Lung (tissue), 12 donors: ENCODE data around the gene STEAP3. TPM values are rescaled to one million over a fixed set of nuclear protein-coding genes. Genes with fewer than 3 reads are reported as not detected.

Experiments used
- ATAC-seq: fragments of 200-7000 bp; cut with Tn5 transposase; one replicate; pipeline ENCODE4 v1.9.1; 2020; ENCODE audit warnings: moderate number of reproducible peaks; ENCODE audit not compliant: insufficient read depth, low FRiP score
- DNase-seq, 3 donors: peaks; one replicate each; pipeline ENCODE4 v3.0.0-alpha.2; 2013 to 2017
- H3K27ac ChIP-seq, 2 donors: one replicate each; pipeline ENCODE4 v1.5.1; 2013; ENCODE audit warnings: mild to moderate bottlenecking in 2 of 2, moderate library complexity in 2 of 2, control low read depth in 1 of 2, inconsistent platforms in 1 of 2, low read depth in 1 of 2, low read length in 1 of 2
- H3K27me3 ChIP-seq, 3 donors: one replicate each; pipeline ENCODE4 v1.5.1; 2013; ENCODE audit warnings: low read length in 2 of 3; ENCODE audit not compliant: control insufficient read depth in 3 of 3, insufficient read depth in 3 of 3
- H3K36me3 ChIP-seq, 4 donors: one replicate each; pipeline ENCODE4 v1.5.1; 2013; ENCODE audit warnings: low read length in 4 of 4, mild to moderate bottlenecking in 1 of 4, moderate library complexity in 1 of 4; ENCODE audit not compliant: control insufficient read depth in 4 of 4, insufficient read depth in 4 of 4
- H3K4me1 ChIP-seq, 5 donors: one replicate each; pipeline ENCODE4 v1.5.1; 2013; ENCODE audit warnings: low read length in 5 of 5, mild to moderate bottlenecking in 2 of 5, moderate library complexity in 1 of 5; ENCODE audit not compliant: control insufficient read depth in 5 of 5, insufficient read depth in 5 of 5
- H3K4me3 ChIP-seq: one replicate; pipeline ENCODE4 v1.5.1; 2013; ENCODE audit warnings: mild to moderate bottlenecking, control low read depth, moderate library complexity
- H3K9ac ChIP-seq, 2 donors: one replicate each; pipeline ENCODE4 v1.5.1; 2013; ENCODE audit warnings: low read length in 2 of 2, control low read depth in 1 of 2; ENCODE audit not compliant: insufficient read depth in 1 of 2
- H3K9me3 ChIP-seq, 4 donors: one replicate each; pipeline ENCODE4 v1.5.1; 2013; ENCODE audit warnings: low read length in 3 of 4, mild to moderate bottlenecking in 1 of 4, moderate library complexity in 1 of 4; ENCODE audit not compliant: control insufficient read depth in 4 of 4, insufficient read depth in 3 of 4
- CTCF ChIP-seq: IDR thresholded peaks from 2 replicates; pipeline ENCODE4 v1.5.1; 2012; ENCODE audit warnings: mild to moderate bottlenecking; ENCODE audit errors: control extremely low read depth, extremely low read depth
- WGBS, 2 donors: extraction: QIAGEN DNeasy Blood & Tissue Kit; methylation state at CpG; one replicate each; pipeline ENCODE4 v1.1.7; 2013; 5-methylcytosine and 5-hydroxymethylcytosine counted together
- polyA plus RNA-seq, 2 donors: library from polyadenylated mRNA; stranded (reverse); fragments of 200-250 nt; gene quantifications; one replicate each; pipeline ENCODE4 v1.2.1, GENCODE V29; 2013
- total RNA-seq, 2 donors: library from RNA; depleted of rRNA in 1 of 2; stranded (reverse); fragments of >200 nt in 1 of 2; gene quantifications; one replicate each; pipeline ENCODE4 v1.2.1, GENCODE V29; 2014 to 2021
- donor health status: control.
- donor health status: control.
- donor health status: Bipolar disorder and iron deficiency.
- donor health status: healthy.
- donor health status: DM: yes; HTN: yes; CAD: no.

The STEAP3 gene
- total and polyA plus RNA-seq, 4 donors: 4.3 to 47.8 (median 20.1) TPM

GRCh38 chr2:119204525-119204924 lies 19.1 kb upstream of the STEAP3 start:
- H3K9me3 ChIP-seq: no peaks in the 10 kb centered on the region
- DNase-seq (no peak), ATAC-seq (no peak)
- H3K27ac ChIP-seq: no peak overlapping the region
- no peaks in the 10 kb centered on the region for H3K36me3 ChIP-seq
- no peaks in the 10 kb centered on the region for H3K27me3 ChIP-seq
- H3K4me1 ChIP-seq: no peaks in the 10 kb centered on the region
- WGBS, 2 donors: 84 to 94% methylated on average over 6 of the region's 6 CpGs
- no peak overlapping the region for H3K9ac ChIP-seq
- H3K4me3 ChIP-seq: no peak overlapping the region
- TF ChIP-seq CTCF: no peak

- WGBS, 2 donors: 78 to 88% methylated on average over 13 of the region's 13 CpGs
- Histone ChIP-seq H3K36me3 (no peaks in the 10 kb centered on the region), H3K9me3 (no peaks in the 10 kb centered on the region), H3K4me1 (no peaks in the 10 kb centered on the region), H3K27ac (no peak overlapping the region), H3K27me3 (no peaks in the 10 kb centered on the region), H3K4me3 (no peak overlapping the region), H3K9ac (no peak overlapping the region)
- no peak for ATAC-seq
- TF ChIP-seq CTCF: no peak
- DNase-seq: no peak
These were observed 18.5 kb upstream of the STEAP3 start for GRCh38 chr2:119205001-119205706.

GRCh38 chr2:119206201-119206600 lies 17.4 kb upstream of the STEAP3 start:
- WGBS, 2 donors: 67 to 73% methylated on average over 2 of the region's 2 CpGs
- H3K4me3 ChIP-seq: no peak overlapping the region
- no peaks in the 10 kb centered on the region for H3K27me3 ChIP-seq
- ATAC-seq: no peak
- no peak for DNase-seq
- no peak overlapping the region for H3K27ac ChIP-seq
- TF ChIP-seq CTCF: no peak
- no peaks in the 10 kb centered on the region for H3K9me3 ChIP-seq
- H3K36me3 ChIP-seq: no peaks in the 10 kb centered on the region
- no peak overlapping the region for H3K9ac ChIP-seq
- no peaks in the 10 kb centered on the region for H3K4me1 ChIP-seq

- H3K9me3 ChIP-seq: no peaks in the 10 kb centered on the region
- DNase-seq (no peak), ATAC-seq (no peak)
- no peaks in the 10 kb centered on the region for H3K36me3 ChIP-seq
- TF ChIP-seq CTCF: no peak
- H3K27me3 ChIP-seq: no peaks in the 10 kb centered on the region
- WGBS, 2 donors: 60 to 90% methylated on average over 2 of the region's 2 CpGs
- no peak overlapping the region for H3K9ac ChIP-seq
- no peak overlapping the region for H3K4me3 ChIP-seq
- no peaks in the 10 kb centered on the region for H3K4me1 ChIP-seq
- no peak overlapping the region for H3K27ac ChIP-seq
These were observed 16.2 kb upstream of the STEAP3 start for GRCh38 chr2:119207447-119207846.
